Measurements from ENCODE around the gene TNFSF13B. TPM values are rescaled to one million over a fixed set of nuclear protein-coding genes. Genes with fewer than 3 reads are reported as not detected.
"Not testable (repeated sequence)": the region's sequence is repeated elsewhere in the genome, so short reads cannot be mapped to it uniquely, and the experiment has no call there.

Gene TNFSF13B
- total RNA-seq: 3.7 TPM

- no peak for DNase-seq (ENCODE audit: low spot score)
Observed at GRCh38 chr13:108269601-108270328, at the start of gene TNFSF13B. Gene TNFSF13B (plus strand): TSS chr13:108269718. CDS start chr13:108269896, 178 bp downstream.

GRCh38 chr13:108220041-108220440 is 49.5 kb upstream of the TNFSF13B start:
- DNase-seq (ENCODE audit: low spot score): no peak

GRCh38 chr13:108223687-108224503 is 45.6 kb upstream of the TNFSF13B start:
- no peak for DNase-seq (ENCODE audit: low spot score)

GRCh38 chr13:108225440-108225839 is 44.1 kb upstream of the TNFSF13B start:
- no peak for DNase-seq (ENCODE audit: low spot score)

GRCh38 chr13:108226184-108226583 is 43.3 kb upstream of the TNFSF13B start:
- DNase-seq (ENCODE audit: low spot score): no peak

- DNase-seq (ENCODE audit: low spot score): no peak
Observed at GRCh38 chr13:108227651-108228272, 41.8 kb upstream of the TNFSF13B start.

GRCh38 chr13:108230377-108230776 is 39.1 kb upstream of the TNFSF13B start:
- no peak for DNase-seq (ENCODE audit: low spot score)

- DNase-seq (ENCODE audit: low spot score): no peak
Observed at GRCh38 chr13:108249150-108249549, 20.4 kb upstream of the TNFSF13B start.

GRCh38 chr13:108257248-108257647 is 12.3 kb upstream of the TNFSF13B start:
- no peak for DNase-seq (ENCODE audit: low spot score)

GRCh38 chr13:108263621-108264355 is 5.7 kb upstream of the TNFSF13B start:
- DNase-seq (ENCODE audit: low spot score): no peak

GRCh38 chr13:108266321-108266990 is 3.1 kb upstream of the TNFSF13B start:
- DNase-seq (ENCODE audit: low spot score): no peak

GRCh38 chr13:108267347-108267746 is 2.2 kb upstream of the TNFSF13B start:
- no peak for DNase-seq (ENCODE audit: low spot score)

GRCh38 chr13:108267855-108268254 is 1.7 kb upstream of the TNFSF13B start:
- not testable (repeated sequence) for DNase-seq (ENCODE audit: low spot score)

- no peak for DNase-seq (ENCODE audit: low spot score)
Observed at GRCh38 chr13:108268466-108269112, 929 bp upstream of the TNFSF13B start.

- DNase-seq (ENCODE audit: low spot score): no peak
Observed at GRCh38 chr13:108270442-108270841, 924 bp downstream of the TNFSF13B start.

GRCh38 chr13:108272333-108272732 is 2.8 kb downstream of the TNFSF13B start:
- no peak for DNase-seq (ENCODE audit: low spot score)

GRCh38 chr13:108273429-108274118 is 4.1 kb downstream of the TNFSF13B start:
- DNase-seq (ENCODE audit: low spot score): no peak

GRCh38 chr13:108274718-108275117 is 5.2 kb downstream of the TNFSF13B start:
- DNase-seq (ENCODE audit: low spot score): no peak

GRCh38 chr13:108276060-108276459 is 6.5 kb downstream of the TNFSF13B start:
- DNase-seq (ENCODE audit: low spot score): no peak

GRCh38 chr13:108278466-108278865 is 8.9 kb downstream of the TNFSF13B start:
- DNase-seq (ENCODE audit: low spot score): no peak
